Activated CD8-positive, alpha-beta memory T cell treated with anti-CD3 and anti-CD28 coated beads for 1 hour (primary cell): ENCODE measurements around the gene FAM151A.
"Not testable (repeated sequence)": the region's sequence is repeated elsewhere in the genome, so short reads cannot be mapped to it uniquely, and the experiment has no call there.

ENCODE experiments used
- DNase-seq, 2 donors: peaks; one replicate each; pipeline ENCODE4 v3.0.0-alpha.2; 2020; ENCODE audit warnings: low read depth in 1 of 2; ENCODE audit errors: extremely low read depth in 1 of 2

FAM151A gene

DNA sequence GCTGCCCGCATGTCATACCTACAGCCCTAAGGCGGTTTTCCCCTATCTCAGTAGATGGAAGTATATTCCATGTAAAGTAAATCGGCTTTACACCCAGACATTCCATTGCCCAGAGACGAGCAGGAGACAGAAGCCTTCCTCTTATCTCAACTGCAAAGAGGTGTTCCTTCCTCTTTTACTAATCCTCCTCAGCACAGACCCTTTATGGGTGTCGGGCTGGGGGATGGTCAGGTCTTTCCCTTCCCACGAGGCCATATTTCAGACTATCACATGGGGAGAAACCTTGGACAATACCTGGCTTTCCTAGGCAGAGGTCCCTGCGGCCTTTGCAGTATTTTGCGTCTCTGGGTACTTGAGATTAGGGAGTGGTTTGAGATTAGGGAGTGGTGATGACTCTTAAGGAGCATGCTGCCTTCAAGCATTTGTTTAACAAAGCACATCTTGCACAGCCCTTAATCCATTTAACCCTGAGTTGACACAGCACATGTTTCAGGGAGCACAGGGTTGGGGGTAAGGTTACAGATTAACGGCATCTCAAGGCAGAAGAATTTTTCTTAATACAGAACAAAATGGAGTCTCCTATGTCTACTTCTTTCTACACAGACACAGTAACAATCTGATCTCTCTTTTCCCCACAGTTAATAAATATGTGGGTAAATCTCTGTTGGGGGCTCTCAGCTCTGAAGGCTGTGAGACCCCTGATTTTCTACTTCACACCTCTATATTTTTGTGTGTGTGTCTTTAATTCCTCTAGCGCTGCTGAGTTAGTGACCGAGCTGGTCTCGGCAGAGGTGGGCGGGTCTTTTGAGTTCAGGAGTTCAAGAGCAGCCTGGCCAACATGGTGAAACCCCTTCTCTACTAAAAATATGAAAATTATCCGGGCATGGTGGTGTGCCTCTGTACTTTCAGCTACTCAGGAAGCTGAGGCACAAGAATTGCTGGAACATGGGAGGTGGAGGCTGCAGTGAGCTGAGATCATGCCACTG, 13.4 kb upstream of the FAM151A start:
- not testable (repeated sequence) for DNase-seq

DNA sequence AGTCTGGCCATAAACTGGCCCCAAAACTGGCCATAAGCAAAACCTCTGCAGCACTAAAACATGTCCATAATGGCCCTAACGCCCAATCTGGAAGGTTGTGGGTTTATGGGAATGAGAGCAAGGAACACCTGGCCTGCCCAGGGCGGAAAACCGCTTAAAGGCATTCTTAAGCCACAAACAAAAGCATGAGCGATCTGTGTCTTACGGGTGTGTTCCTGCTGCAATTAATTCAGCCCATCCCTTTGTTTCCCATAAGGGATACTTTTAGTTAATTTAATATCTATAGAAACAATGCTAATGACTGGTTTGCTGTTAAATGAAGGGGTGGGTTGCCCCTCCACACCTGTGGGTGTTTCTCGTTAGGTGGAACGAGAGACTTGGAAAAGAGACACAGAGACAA, 12.5 kb upstream of the FAM151A start:
- DNase-seq: not testable (repeated sequence)

DNA sequence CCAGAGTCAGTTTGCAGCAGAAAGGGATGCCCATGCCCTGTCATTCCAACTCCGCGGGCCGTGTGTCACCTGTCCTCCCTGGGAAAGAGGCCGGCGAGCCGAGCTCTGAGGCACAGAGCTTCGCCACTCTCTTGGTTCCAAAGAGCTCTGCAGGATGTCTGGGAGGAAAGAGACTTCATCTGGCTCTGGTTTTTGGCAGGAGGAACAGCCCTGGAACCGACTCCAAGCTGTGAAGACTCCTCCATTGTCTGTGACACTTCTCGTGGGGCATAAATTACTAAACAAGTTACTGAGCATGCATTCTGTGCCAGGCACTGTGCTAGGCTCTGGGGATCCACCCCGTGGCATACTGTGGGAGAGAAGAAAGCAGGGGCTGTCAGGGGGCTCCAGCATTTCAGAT, 3.9 kb upstream of the FAM151A start:
- no peak for DNase-seq

DNA sequence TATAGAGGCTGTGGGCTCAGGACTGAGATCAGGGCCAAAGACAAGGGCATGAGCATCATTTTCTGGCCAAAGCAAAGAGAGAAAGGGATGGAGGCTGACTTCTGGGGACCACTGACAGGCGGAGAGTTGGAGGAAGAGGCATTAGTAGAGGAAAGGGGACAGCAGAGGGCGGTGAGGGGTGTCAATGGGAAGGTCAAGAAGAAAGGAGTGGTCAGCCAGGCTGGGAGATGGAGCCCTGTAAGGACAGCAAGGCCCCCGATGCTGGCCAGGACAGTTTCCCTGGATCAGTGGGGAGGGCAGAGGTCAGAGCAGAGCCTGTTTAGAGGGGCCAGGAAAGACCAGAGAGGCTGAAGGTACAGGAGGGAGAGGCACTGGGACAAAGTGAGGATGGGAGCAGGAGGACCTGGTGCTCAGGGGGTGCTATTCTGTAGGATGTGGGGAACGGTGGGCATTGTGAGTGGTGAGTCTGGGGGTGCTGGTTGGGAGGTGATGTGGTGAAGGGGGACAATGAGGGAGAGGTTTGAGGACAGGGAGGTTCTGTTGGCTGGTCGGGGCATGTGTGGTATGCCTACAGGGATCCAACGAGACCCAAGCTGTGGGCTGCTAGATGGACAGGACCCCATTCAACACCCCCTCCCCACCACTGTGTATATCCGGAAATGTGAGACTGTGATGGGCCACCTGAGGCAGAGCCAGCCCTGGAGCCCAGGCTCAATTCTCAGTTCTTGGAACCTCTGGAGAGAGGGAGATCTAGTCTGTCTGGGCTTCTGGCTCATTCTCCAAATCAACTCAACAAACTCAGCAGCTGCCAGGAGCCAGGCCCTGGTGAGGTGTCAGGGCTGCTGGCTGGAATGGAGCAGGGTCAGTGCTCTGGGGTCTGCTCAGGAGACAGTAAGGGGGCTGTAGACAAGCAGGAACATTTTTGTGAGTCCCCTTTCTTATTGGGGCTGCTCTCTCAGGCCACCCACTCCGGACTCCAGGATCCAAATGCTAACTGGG, 1.4 kb upstream of the FAM151A start:
- DNase-seq: no peak

DNA sequence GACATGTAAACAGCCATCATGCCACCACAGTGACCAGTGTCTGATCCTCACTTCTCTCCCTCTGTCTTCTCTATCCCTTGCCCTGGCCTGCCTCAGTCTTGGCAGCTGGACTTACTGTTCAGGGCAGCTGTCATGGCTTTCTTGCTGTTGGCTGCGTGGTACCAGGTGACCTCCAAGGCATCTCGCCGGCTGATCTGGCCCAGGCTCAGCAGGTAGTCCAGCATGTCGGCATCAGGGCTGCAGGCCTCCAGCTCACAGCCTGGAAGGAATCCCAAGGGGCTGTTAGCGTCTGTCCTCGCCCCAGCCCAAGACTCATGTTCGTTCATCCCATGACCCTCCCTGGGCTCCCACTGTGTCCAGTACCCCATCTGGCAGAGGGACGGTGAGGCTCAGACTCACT, 3.6 kb downstream of the FAM151A start:
- no peak for DNase-seq

DNA sequence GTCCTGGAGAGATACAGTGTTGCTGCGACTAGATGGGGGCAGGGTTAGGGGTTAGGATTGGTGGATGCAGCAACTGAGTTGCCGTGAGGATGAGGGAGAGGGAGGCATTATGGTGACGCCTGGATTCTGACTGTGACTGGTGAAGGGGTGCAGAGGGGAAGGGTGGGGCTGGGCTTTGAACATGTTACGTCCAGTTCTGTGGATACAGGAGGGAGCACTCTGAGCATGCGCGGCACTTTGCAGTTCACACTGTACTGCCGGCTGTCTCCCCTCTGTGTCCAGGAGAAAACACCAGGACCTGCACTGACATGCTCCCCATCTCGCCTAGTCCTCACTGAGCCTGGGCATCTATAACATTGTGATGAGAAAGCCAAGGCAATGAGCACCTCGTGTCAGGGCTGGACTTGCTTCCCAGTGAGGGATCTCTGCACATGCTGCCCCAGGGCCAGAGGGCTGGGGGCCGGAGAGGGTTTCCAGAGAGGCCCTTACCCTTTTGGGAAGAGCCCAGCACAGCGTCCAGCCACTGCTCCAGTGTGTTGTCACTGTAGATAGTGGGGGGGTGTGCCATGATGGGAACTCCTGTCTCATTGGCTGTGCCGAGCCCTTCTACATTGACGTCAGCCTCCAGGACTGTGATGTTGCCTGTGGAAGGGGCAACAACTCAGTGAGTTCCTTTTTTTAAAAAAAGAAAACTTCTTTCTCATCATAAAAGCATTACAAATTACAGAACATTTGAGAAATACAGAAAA, 7.6 kb downstream of the FAM151A start:
- DNase-seq: no peak

DNA sequence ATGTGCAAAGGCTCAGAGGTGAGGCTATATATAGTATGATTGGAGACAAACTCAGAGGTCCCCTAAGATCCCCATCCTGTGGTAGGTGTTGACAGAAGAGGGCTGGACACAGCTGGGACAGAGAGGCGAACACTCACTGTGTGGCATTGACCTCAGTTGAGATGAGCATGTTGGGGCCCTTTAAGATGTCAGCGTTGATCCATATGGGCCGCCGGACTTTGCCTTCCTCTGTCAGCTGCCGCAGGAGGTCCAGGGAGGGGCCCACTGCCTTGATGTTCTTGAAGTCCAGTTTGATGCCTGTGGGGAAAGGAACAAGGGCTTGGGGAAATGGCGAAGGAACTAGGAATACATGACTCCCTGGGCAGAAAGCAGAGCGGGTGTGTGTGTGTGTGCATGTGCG, 8.8 kb downstream of the FAM151A start:
- DNase-seq: no peak

DNA sequence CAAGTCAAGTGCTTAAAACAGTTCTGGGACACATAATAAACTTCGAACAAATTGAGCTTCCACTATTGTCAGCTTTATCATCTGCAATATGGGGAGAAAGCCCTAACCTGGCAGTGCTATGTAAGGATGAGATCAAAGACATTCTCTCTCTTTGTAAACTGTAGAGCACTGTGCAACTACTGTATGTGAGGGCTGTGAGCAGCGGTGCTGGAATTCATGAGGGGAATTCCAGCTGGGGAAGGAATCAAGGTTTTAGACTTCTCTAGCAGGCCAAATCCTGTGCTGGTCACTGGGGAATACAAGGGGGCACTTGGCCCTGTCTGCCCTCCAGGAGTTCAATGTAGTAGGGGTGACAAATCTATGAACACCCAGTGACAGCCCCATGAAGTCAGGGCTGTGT, 9.3 kb downstream of the FAM151A start:
- no peak for DNase-seq

DNA sequence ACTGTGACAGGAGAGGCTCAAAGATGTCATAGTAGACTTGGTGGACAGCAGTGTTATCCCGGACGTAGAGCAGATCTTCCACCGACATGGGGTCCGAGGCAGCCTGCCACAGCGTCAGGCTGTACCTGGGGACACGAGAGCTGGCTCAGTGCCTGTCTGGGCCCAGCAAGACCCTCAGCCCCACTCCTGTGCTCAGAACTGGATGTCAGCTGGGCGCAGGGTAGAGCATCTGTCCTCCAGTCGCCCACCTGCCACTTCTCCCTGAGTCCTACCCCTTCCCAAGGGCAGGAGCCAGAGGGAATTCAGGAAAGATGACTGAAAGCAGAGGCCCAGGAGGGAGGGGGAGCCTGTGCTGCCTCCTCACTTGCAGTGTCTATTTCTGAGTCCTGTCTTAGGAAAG, 11.7 kb downstream of the FAM151A start:
- no peak for DNase-seq

DNA sequence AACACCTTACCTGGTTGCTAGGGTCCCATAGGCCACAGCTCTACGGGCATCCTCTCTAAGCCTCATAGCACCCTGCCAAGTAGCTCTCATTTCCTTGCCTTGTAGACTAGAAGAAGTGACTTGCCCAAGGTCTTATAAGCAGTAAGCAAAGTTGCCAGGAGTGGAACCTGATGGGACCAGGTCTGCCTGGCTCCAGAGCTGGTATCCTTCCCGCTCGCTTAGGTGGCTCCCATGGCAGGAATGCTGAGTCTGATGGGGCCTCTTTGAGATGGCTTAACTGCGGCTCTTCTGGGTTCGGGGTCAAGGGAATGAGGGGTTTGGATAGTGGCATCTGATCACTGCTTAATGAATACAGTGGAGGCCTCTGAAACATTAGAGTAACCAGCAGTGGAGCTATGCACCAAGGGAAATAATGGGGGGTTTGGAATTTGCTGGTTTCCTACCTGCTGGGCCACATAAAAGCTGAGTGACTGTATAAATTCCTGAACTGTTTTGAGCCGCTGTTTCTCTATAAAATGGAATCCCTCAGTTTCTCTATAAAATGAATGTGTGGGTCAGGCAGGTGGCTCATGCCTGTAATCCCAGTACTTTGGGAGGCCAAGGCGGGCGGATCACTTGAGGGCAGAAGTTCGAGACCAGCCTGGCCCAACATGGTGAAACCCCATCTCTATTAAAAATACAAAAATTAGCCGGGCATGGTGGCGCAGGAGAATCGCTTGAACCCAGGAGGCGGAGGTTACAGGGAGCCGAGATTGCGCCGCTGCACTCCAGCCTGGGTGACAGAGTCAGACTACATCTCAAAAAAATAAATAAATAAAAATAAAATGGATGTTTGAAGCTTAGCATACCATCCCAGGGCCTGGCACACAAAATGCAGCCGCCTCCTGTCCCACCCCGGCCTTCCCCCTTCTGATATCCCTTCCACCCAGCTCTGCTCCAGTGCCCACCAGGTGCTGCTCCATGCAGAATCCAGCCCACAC, 12.4 kb downstream of the FAM151A start:
- no peak for DNase-seq

DNA sequence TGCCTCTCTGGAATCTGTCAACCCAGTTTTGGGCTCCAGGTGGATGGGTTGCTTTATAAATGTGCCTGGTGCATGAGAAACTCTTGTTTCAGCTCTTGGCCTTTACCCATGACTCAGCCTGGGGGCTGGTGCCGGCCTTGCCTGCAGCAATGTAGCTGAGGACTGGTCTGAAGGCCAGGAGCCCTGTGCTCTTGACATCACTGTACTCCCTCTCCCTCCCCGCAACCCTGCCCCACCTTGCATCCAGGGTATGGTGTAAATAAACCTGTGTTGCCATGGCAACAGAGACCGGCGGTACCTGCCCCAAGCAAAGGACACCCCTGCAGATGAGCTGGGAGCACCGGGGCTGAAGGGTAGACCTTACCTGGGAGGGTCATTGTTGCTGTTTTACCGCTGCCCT, 13.3 kb downstream of the FAM151A start:
- DNase-seq: no peak

DNA sequence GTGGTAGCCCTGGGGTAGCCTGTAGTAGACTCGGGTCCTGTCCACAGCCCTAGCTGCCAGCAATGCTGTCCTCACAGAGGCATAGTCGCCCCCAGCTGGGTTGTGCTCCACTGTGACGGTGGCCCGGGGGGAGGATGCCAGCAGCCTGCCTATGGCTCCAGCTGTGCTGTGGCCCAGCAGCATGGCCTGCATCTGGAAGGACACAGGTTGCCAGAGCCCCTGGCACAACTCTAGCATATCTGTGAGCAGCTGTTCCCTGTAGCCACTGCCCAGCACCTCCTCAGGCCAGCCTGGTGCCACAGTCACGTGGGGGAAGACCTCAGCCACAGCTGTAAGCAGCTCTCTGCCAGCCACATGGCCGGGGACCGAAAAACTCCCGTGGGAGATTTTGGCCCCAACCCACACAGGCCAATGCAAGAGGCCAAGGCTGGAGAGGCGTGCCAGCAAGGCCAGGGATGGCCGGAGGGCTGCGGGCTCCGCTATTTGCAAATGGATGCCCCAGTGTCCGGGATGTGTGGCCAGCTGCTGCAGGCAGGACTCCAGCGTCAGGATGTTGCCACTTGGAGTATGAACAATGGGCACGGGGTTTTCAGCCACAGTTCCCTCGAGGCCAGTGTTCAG, 13.9 kb downstream of the FAM151A start:
- DNase-seq: no peak

DNA sequence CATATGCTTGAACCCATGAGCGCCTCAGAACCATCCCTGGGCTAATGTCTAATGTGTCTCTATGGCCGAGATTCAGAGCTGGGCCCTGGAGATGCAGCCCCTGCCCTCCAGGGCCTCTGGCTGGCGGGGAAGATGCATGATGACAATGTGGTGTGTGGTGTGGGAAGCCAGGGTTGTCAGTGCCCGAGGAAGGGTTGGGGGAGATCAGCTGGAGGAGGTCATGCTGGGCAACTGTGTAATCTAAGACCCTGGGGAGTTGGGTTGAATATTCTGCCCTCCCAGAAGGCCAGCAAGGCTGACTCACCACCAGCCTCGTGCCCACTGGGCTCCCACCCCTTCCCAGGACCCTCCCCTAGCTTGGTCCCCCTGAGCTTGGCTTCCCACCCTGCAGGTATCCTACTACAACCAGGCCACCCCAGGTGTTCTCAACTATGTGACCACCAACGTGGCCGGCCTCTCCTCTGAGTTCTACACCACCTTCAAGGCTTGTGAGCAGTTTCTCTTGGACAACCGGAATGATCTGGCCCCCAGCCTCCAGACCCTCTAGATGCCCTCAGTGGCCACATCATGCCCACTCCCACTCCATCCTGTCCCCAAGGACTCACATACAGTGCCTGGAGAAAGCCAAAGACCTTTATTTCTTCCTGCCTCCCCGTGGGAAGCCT, 14.6 kb downstream of the FAM151A start:
- no peak for DNase-seq

DNA sequence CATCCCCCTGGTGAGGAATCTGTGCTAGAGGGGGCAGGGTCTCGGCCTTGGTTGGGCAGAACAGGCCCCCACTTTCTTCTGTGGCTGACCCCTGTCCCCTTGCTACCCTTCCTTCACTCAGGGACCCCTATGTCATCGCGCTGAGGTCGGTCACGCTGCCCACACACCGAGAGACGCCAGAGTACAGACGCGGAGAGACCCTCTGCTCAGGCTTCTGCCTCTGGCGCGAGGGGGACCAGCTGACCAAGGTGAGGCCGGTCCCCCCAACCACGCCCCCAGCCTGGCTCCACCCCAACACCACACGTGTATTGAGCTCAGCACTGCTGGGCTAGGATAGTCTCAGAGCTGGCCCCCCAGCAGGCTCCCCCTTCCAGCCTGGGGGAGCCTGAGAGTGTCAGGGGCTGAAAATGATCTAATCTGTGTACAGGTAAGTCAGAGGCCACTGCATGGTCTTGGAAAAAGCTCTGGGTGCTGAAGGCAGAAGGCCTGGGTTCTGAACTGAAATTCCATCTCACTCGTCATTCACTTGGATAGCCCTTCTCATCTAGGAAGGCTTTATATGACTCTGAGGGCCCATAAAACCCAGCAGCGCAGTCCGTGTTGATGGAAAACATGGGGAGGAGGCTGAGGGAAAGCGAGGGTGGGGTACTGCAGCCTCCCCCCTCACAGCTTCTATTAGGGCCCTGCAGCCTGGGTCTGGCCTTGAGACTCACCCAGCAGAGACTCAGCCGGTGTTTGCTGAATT, 15.3 kb downstream of the FAM151A start:
- DNase-seq: no peak

DNA sequence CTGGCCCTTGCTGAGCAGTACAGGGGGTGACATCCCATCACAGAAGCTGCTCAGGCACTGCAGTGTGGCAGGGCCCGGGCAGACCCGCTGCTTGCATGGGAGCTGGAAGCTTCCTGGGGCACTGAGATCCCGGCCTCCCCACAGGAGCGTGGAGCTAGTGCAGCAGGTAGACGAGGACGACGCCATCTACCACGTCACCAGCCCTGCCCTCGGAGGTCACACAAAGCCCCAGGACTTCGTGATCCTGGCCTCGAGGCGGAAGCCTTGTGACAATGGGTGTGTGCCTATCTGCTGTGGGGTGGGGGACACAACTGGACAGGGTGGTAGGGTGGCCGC, 16.4 kb downstream of the FAM151A start:
- no peak for DNase-seq

DNA sequence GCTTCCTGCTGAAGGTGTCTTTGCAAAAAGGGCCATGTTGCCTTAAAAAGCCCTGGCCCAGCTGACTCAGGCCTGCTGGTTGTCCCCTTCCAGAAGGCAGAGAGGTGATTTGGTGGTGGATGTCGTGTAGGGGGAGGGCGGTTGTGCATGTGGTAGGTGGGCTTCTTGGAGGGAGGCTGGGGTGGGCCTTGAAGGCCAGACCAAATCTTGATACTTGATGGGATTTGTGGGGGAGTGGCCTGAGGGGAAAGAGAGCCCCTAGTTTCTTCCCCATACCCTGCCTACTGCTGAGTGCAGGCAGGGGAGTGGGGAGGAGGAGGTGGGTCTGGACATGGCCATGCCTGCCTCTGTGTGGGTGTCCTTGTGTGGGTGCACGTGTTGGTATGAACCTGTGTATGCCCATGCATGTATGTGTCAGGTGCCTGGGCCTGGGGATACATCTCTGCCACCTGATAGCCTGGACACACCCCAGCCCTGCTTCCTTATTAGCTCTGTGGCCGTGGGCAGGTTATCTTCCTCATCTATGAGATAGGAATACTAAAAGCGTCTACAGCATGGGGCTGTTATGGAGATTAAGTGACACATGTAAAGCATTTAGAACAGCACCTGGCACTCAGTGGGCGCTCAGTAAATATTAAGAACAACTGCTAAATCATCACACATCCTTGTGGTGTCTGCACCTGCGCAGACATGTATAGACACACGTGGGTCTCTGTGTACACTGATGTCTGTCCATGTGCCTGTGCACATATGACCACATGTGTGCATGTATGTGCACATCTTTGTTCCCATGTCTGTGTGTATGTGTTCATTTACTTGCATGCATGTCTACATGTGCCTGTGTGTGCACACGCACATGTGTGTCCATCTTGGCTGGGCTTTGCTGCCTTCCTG, 17.0 kb downstream of the FAM151A start:
- DNase-seq: no peak
